Stimulated activated naive CD8-positive, alpha-beta T cell treated with anti-CD3 and anti-CD28 coated beads, Interleukin-15, Interleukin-2, amounts not matched to agents 100 ng/mL and 50 ng/mL, for 24 hours (primary cell): ENCODE results near the gene AHRR.

Experiments
- H3K27ac Mint-ChIP-seq: one replicate; pipeline ENCODE4 v1.8.0; 2021; ENCODE audit warnings: mild to moderate bottlenecking, mixed read lengths
- H3K27me3 Mint-ChIP-seq: one replicate; pipeline ENCODE4 v1.8.0; 2021; ENCODE audit warnings: mixed read lengths
- H3K36me3 Mint-ChIP-seq: one replicate; pipeline ENCODE4 v1.8.0; 2021; ENCODE audit warnings: low read depth, mixed read lengths
- H3K4me1 Mint-ChIP-seq: one replicate; pipeline ENCODE4 v1.8.0; 2021; ENCODE audit warnings: low read depth, mixed read lengths
- H3K4me3 Mint-ChIP-seq: one replicate; pipeline ENCODE4 v1.8.0; 2021; ENCODE audit warnings: mild to moderate bottlenecking, mixed read lengths
- H3K9me3 Mint-ChIP-seq: one replicate; pipeline ENCODE4 v1.8.0; 2021; ENCODE audit warnings: mixed read lengths

Gene AHRR

GRCh38 chr5:344668-345067 lies 23.2 kb downstream of the AHRR start:
- H3K27me3 Mint-ChIP-seq = peaks cover 23% of the 10 kb centered on the region
- peaks cover 23% of the 10 kb centered on the region for H3K36me3 Mint-ChIP-seq
- no peak overlapping the region for H3K4me3 Mint-ChIP-seq

GRCh38 chr5:345404-346195 lies 24.1 kb downstream of the AHRR start:
- Mint-ChIP-seq H3K4me3 (no peak overlapping the region), H3K27me3 (peaks cover 23% of the 10 kb centered on the region), H3K36me3 (peaks cover 23% of the 10 kb centered on the region), H3K4me1 (peaks cover 13% of the 10 kb centered on the region), H3K27ac (no peak overlapping the region), H3K9me3 (no peaks in the 10 kb centered on the region)

More at GRCh38 chr5:344668-345067, 23.2 kb downstream of the AHRR start:
- Mint-ChIP-seq H3K4me1 (peaks cover 13% of the 10 kb centered on the region), H3K9me3 (no peaks in the 10 kb centered on the region), H3K27ac (no peak overlapping the region)

- Mint-ChIP-seq H3K4me3 (no peak overlapping the region), H3K27me3 (peaks cover 26% of the 10 kb centered on the region), H3K36me3 (peaks cover 28% of the 10 kb centered on the region), H3K27ac (no peak overlapping the region), H3K4me1 (peaks cover 13% of the 10 kb centered on the region), H3K9me3 (no peaks in the 10 kb centered on the region)
Measured at GRCh38 chr5:346229-346935, 24.9 kb downstream of the AHRR start.

GRCh38 chr5:347712-348284 lies 26.3 kb downstream of the AHRR start:
- Mint-ChIP-seq H3K4me3 (no peak overlapping the region), H3K36me3 (peaks cover 23% of the 10 kb centered on the region), H3K27me3 (peaks cover 17% of the 10 kb centered on the region), H3K9me3 (no peaks in the 10 kb centered on the region), H3K27ac (no peak overlapping the region), H3K4me1 (peaks cover 8% of the 10 kb centered on the region)

- Mint-ChIP-seq H3K4me1 (peaks cover 2% of the 10 kb centered on the region), H3K36me3 (peaks cover 21% of the 10 kb centered on the region), H3K27me3 (peaks cover 15% of the 10 kb centered on the region), H3K4me3 (no peak overlapping the region), H3K27ac (no peak overlapping the region), H3K9me3 (no peaks in the 10 kb centered on the region)
Measured at GRCh38 chr5:348726-349125, 27.2 kb downstream of the AHRR start.

GRCh38 chr5:350355-350754 lies 28.8 kb downstream of the AHRR start:
- Mint-ChIP-seq H3K27ac (no peak overlapping the region), H3K36me3 (peaks cover 21% of the 10 kb centered on the region), H3K27me3 (peaks cover 15% of the 10 kb centered on the region), H3K4me1 (no peaks in the 10 kb centered on the region), H3K9me3 (no peaks in the 10 kb centered on the region), H3K4me3 (no peak overlapping the region)

- H3K27ac Mint-ChIP-seq = no peak overlapping the region
- H3K36me3 Mint-ChIP-seq = peaks cover 26% of the 10 kb centered on the region
- peaks cover 14% of the 10 kb centered on the region for H3K27me3 Mint-ChIP-seq
- no peak overlapping the region for H3K4me3 Mint-ChIP-seq
- no peaks in the 10 kb centered on the region for H3K9me3 Mint-ChIP-seq
- no peaks in the 10 kb centered on the region for H3K4me1 Mint-ChIP-seq
Measured at GRCh38 chr5:351084-351920, 29.8 kb downstream of the AHRR start.

GRCh38 chr5:351921-352245 lies 30.4 kb downstream of the AHRR start:
- peaks cover 21% of the 10 kb centered on the region for H3K36me3 Mint-ChIP-seq
- no peak overlapping the region for H3K4me3 Mint-ChIP-seq
- H3K4me1 Mint-ChIP-seq = no peaks in the 10 kb centered on the region
- H3K27me3 Mint-ChIP-seq = peaks cover 8% of the 10 kb centered on the region
- no peaks in the 10 kb centered on the region for H3K9me3 Mint-ChIP-seq
- H3K27ac Mint-ChIP-seq = no peak overlapping the region

- Mint-ChIP-seq H3K27me3 (peaks cover 6% of the 10 kb centered on the region), H3K36me3 (peaks cover 17% of the 10 kb centered on the region), H3K27ac (no peak overlapping the region), H3K4me1 (no peaks in the 10 kb centered on the region), H3K4me3 (no peak overlapping the region), H3K9me3 (no peaks in the 10 kb centered on the region)
Measured at GRCh38 chr5:352639-353611, 31.4 kb downstream of the AHRR start.

- Mint-ChIP-seq H3K4me1 (no peaks in the 10 kb centered on the region), H3K27me3 (peaks cover 3% of the 10 kb centered on the region), H3K4me3 (no peak overlapping the region), H3K36me3 (peaks cover 11% of the 10 kb centered on the region), H3K27ac (no peak overlapping the region), H3K9me3 (no peaks in the 10 kb centered on the region)
Measured at GRCh38 chr5:353612-354580, 32.4 kb downstream of the AHRR start.

GRCh38 chr5:354581-355378 lies 33.3 kb downstream of the AHRR start:
- Mint-ChIP-seq H3K27ac (no peak overlapping the region), H3K36me3 (peaks cover 15% of the 10 kb centered on the region)

GRCh38 chr5:355379-355935 lies 33.9 kb downstream of the AHRR start:
- H3K36me3 Mint-ChIP-seq = peaks cover 18% of the 10 kb centered on the region
- no peaks in the 10 kb centered on the region for H3K4me1 Mint-ChIP-seq
- peaks cover 3% of the 10 kb centered on the region for H3K27me3 Mint-ChIP-seq
- H3K4me3 Mint-ChIP-seq = no peak overlapping the region
- H3K9me3 Mint-ChIP-seq = no peaks in the 10 kb centered on the region
- H3K27ac Mint-ChIP-seq = no peak overlapping the region

More at GRCh38 chr5:354581-355378, 33.3 kb downstream of the AHRR start:
- Mint-ChIP-seq H3K4me1 (no peaks in the 10 kb centered on the region), H3K4me3 (no peak overlapping the region), H3K9me3 (no peaks in the 10 kb centered on the region), H3K27me3 (peaks cover 3% of the 10 kb centered on the region)
